GM21360 (cell line): ENCODE data around the gene GPR152.
"Not testable (repeated sequence)": the region's sequence is repeated elsewhere in the genome, so short reads cannot be mapped to it uniquely, and the experiment has no call there.

Experiments
- ATAC-seq: cut with Tn5 transposase; IDR thresholded peaks from one replicate; pipeline ENCODE4 v1.9.1; 2021; ENCODE audit warnings: mild to moderate bottlenecking, moderate library complexity; ENCODE audit not compliant: unreplicated experiment

GPR152 gene

DNA sequence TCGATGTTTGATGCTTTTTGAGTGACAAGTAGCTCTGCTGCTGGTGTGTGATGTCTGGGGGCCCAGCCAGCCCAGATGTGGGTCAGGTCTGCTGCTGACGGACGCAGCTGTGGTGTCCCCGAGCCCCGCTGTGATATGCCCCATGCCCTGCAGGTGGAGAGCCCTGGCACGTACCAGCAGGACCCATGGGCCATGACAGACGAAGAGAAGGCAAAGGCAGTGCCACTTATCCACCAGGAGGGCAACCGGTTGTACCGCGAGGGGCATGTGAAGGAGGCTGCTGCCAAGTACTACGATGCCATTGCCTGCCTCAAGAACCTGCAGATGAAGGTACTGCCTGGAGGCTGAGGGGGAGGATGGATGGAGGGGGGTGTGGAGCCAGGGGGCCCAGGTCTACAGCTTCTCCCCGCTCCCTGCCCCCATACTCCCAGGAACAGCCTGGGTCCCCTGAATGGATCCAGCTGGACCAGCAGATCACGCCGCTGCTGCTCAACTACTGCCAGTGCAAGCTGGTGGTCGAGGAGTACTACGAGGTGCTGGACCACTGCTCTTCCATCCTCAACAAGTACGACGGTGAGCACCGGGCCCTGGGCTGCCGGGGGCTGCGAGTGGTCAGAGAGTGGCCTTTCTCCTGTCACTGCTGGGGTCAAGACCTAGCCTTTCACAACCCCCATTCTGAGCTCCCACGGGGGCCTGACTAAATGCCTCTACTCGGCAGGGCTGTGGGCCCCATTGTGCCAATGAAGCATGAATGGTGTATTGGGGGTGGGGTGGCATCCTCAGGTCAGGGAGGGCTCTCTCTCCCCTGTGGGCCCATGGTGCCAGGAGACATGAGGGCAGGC is 37.6 kb upstream of the GPR152 start:
- no peak for ATAC-seq

- no peak for ATAC-seq
Observed at GRCh38 chr11:67489203-67489884, 36.8 kb upstream of the GPR152 start.

GRCh38 chr11:67486481-67487195 is 34.1 kb upstream of the GPR152 start:
- ATAC-seq, result no peak

- not testable (repeated sequence) for ATAC-seq
Observed at GRCh38 chr11:67485873-67486361, 33.4 kb upstream of the GPR152 start.

GRCh38 chr11:67484847-67485311 is 32.4 kb upstream of the GPR152 start:
- no peak for ATAC-seq

- ATAC-seq, result no peak
Observed at GRCh38 chr11:67483831-67484665, 31.5 kb upstream of the GPR152 start.

GRCh38 chr11:67482827-67483798 is 30.6 kb upstream of the GPR152 start, which contains the start of gene AIP:
Gene AIP, plus strand, starts transcription at chr11:67483026. Its CDS starts 133 bp downstream, at chr11:67483159.
- ATAC-seq, result peak; percentile 57

DNA sequence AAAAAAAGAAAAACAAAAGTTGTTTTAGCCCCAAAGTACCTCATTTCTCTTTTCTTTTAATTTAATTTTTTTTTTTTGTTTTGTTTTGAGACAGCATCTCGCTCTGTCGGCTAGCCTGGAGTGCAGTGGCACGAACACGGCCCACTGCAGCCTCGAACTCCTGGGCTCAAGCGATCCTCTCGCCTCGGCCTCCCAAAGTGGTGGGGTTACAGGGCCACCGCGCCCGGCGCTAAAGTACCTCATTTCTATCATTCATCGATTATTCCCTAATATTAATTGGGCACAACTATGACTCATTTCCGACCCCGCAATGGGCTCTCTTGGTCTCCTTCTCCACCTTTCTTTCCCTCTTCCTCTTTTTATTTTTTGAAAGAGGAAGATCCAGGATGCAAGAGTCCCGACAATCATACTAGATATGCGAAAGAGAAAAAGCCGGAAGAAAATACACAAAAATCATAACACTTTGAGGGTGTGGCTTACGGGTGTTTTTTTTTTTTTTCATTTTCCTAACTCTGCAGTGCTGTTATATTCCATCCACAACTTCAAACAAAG is 29.8 kb upstream of the GPR152 start:
- ATAC-seq, result no peak

DNA sequence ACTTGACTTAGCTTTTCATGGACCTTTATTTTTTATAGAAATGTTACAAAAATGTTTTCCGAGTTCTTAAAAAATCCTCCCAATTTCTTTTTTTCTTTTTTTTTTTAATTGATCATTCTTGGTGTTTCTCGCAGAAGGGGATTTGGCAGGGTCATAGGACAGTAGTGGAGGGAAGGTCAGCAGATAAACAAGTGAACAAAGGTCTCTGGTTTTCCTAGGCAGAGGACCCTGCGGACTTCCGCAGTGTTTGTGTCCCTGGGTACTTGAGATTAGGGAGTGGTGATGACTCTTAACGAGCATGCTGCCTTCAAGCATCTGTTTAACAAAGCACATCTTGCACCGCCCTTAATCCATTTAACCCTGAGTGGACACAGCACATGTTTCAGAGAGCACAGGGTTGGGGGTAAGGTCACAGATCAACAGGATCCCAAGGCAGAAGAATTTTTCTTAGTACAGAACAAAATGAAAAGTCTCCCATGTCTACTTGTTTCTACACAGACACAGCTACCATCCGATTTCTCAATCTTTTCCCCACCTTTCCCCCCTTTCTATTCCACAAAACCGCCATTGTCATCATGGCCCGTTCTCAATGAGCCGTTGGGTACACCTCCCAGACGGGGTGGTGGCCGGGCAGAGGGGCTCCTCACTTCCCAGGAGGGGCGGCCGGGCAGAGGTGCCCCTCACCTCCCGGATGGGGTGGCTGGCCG is 25.0 kb upstream of the GPR152 start:
- not testable (repeated sequence) for ATAC-seq

GRCh38 chr11:67476692-67477091 is 24.2 kb upstream of the GPR152 start:
- not testable (repeated sequence) for ATAC-seq

- no peak for ATAC-seq
Observed at GRCh38 chr11:67472882-67473281, 20.4 kb upstream of the GPR152 start.

DNA sequence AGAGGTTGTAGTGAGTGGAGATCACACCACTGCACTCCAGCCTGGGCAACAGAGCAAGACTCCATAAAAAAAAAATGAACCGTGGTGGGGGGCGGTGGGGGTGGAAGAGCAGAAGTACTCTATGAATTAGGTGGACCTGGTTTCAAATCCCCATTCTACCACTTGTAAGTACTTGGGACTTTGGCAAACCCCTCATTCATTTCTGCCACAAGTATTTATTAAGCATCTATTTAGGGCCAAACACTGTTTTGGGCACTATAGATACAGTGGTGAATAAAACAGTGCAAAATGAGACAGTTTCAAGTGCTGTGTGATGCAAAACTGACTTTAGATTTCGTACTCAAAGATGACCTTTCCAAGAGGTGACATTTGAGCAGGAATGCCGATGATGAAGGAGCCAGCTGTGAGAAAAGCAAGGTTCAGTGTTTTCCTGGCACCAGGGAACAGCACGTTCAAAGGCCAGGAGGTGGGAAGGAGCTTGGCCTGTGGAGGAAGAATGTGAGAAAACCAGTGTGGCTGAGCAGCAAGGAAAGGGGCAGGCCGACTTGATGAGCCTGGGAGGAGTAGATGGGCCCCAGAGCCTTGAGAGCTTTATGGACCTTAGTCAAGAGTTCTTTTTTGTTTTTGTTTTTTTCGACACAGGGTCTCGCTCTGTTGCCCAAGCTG is 17.9 kb upstream of the GPR152 start:
- ATAC-seq, result no peak

DNA sequence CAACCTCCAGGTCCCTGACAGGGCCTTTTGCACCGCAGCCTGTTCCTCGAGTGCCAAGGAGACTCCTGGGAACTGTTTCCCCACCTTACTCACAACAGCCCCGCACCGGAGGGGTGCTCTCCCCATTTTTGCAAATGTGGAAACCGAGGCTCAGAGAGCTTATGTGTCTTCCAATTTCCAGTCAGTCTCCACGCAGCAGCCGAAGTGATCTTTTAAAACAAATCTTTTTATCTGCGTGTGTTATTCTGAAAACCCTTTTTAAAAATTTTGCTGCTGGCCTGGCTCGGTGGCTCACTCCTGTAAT is 16.9 kb upstream of the GPR152 start:
- no peak for ATAC-seq

- ATAC-seq, result peak; percentile 51
Observed at GRCh38 chr11:67468759-67469507, 16.4 kb upstream of the GPR152 start, which contains the start of gene TMEM134. Gene TMEM134, minus strand, starts transcription at chr11:67469251. Its CDS starts 59 bp downstream, at chr11:67469192.

GRCh38 chr11:67468456-67468758 is 15.9 kb upstream of the GPR152 start:
- no peak for ATAC-seq

DNA sequence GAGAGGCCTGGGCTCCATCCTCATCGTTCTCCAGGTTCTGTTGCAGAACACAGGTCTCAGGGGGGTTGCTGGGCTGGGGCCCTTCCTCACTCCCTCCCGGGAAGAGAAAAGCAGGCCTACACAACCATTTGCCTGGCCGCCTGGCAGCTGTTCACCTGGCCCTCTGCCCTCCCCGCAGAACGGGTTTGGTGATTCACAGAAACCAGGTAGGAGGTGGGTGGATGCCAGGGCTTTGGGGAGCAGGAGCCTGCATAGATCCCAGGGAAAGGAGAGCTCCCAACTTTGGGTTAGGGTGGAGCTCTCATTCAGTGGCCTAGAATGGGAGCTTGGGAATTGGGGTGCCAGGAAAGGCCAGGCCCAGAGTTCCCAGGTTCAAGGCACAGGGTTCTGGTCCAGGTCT is 15.5 kb upstream of the GPR152 start:
- ATAC-seq, result no peak
